DMS53 treated with DMSO at 0.1 percent for 48 hours (cell line): ENCODE measurements around the gene KRTAP5-7.

Experiments used
- DNase-seq: peaks from one replicate; lab custom pipeline; 2025; ENCODE audit not compliant: unreplicated experiment; lab: John Stamatoyannopoulos, UW

Gene KRTAP5-7

DNA sequence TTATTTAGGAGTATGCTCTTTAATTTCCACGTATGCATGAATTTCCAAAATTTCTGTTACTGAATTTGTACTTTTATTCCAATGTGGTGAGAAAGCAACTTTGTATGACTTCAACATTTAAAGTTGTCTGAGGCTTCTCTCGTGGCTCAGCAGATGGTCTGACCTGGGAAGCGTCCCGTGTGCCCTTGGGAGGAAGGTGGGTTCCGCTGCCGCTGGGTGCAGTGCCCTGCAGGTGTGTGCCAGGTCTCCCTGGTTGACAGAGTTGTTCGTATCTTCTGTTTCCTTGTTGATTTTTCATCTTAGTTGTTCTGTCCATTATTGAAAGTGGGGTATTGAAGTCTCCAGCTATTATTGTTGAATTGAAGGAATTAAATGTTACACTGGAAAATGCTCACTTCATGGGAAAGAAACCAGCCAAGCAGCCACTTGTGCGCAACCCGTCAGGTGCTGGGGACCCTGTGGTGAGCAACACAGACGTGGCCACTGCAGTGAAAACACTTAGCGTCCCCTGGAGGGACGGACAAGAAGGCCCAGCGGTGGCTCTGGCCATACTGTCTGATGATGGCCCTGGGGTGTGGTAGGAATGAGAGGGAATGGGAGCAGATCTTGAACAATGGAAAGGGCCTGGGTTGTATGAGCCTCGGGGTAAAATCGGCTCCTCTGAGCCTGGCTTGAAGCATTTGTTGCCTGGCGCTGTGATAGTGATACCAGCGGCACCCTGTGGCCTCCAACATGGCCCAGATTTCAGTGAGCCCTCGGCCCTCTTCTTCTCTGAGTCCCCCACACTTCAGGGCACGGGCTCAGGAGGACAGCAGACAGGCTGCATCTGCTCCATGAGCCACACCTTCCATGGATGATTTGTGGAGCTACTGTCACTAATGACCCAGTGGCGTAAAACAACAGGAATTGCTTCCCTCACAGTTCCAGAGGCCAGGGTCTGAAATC is 31.5 kb upstream of the KRTAP5-7 start:
- no peak for DNase-seq

DNA sequence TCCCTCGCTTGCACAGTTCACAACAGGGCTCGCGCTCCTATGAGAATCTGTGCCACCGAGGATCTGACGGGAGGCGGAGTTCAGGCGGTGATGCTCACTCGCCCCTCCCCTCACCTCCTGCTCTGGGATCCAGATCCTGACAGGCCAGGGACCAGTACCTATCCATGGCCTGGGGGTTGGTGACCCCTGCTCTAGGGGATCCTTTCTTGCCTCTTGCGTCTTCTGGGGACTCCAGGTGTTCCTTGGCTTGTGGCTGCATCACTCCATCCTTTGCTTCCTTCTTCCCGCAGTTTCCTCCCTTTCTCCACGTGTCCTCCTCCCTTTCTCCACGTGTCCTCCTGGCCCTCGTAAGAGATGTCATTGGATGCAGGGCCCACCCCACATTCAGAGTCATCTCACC is 30.6 kb upstream of the KRTAP5-7 start:
- DNase-seq: no peak

GRCh38 chr11:71498091-71498490 is 29.0 kb upstream of the KRTAP5-7 start:
- DNase-seq: no peak

DNA sequence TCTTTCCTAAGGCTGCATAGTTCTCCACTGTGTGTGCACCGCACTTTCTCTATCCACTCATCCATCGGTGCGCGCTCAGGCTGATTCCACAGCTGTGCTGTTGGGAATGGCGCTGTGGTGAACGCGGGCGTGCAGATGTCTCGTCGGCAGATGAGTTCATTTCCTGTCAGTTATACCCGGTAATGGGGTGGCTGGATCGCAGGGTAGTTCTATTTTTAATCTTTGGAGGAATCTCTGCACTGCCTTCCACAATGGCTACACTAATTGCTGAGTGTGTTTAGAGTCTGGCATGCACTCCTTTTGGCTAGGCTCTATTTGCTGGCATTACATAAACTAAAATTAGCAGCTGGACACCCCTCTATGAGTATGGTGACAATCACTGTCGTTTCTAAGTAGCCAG is 27.9 kb upstream of the KRTAP5-7 start:
- DNase-seq: no peak

GRCh38 chr11:71499546-71499945 is 27.5 kb upstream of the KRTAP5-7 start:
- DNase-seq: peak; percentile 10

- DNase-seq: no peak
Observed at GRCh38 chr11:71500601-71501021, 26.5 kb upstream of the KRTAP5-7 start.

- no peak for DNase-seq
Observed at GRCh38 chr11:71501071-71501985, 25.7 kb upstream of the KRTAP5-7 start.

DNA sequence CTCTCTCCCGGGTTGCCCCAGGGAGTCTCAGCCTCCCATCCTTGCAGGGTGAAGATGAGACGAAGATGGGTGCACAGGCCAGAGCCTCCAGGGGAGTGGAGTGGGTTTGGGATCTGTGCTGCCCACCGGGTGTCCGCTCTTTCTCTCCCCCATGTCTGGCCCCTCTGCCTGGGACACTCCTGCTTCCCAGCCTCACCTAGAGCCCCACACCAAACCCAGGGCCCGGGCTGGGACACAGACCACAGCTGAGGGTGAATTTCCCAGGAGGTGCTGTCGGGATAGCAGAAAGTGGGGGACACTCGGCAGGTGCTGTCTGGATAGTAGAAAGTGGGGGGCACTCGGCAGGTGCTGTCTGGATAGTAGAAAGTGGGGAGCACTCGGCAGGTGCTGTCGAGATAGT is 25.0 kb upstream of the KRTAP5-7 start:
- DNase-seq: no peak

GRCh38 chr11:71502871-71503435 is 24.1 kb upstream of the KRTAP5-7 start:
- no peak for DNase-seq

GRCh38 chr11:71504531-71504930 is 22.5 kb upstream of the KRTAP5-7 start:
- DNase-seq: no peak

- no peak for DNase-seq
Observed at GRCh38 chr11:71505001-71505400, 22.1 kb upstream of the KRTAP5-7 start.

GRCh38 chr11:71505781-71506180 is 21.3 kb upstream of the KRTAP5-7 start:
- no peak for DNase-seq

- no peak for DNase-seq
Observed at GRCh38 chr11:71507102-71507501, 20.0 kb upstream of the KRTAP5-7 start.

GRCh38 chr11:71518506-71519471 is 8.3 kb upstream of the KRTAP5-7 start:
- no peak for DNase-seq

GRCh38 chr11:71519546-71519945 is 7.5 kb upstream of the KRTAP5-7 start:
- DNase-seq: no peak

DNA sequence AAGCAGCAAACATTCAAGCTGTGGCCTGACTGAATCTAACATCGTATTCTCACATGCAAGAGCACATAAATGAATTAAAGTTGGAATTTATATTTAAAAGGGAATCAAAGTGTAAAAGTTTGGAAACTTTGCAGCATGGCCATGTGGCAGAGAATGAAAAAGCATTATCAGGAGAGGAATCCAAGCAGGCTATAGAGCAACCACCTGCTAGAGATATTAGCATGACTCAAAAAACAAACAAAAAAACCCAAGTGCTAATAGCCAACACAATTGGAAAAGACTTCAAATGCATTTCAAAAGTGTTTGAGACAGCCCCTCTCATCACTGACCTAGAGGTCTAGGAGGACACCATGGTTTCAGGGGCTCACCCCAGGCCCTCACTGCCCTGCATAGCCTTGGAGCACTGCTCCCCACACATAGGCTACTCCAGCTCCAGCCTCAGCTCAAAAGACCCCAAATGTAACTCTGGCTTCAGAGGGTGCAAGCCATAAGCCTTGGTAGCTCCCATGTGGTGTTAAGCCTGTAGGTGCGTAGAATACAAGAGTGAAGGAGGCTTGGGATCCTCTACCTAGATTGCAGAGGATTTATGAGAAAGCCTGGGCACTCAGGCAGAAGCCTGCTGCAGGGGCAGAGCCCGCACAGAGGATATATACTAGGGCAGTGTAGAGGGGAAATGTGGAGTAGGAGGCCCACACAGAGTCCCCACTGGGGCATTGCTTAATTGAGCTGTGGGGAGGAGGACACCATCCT is 1.7 kb upstream of the KRTAP5-7 start:
- DNase-seq: peak; percentile 81

DNA sequence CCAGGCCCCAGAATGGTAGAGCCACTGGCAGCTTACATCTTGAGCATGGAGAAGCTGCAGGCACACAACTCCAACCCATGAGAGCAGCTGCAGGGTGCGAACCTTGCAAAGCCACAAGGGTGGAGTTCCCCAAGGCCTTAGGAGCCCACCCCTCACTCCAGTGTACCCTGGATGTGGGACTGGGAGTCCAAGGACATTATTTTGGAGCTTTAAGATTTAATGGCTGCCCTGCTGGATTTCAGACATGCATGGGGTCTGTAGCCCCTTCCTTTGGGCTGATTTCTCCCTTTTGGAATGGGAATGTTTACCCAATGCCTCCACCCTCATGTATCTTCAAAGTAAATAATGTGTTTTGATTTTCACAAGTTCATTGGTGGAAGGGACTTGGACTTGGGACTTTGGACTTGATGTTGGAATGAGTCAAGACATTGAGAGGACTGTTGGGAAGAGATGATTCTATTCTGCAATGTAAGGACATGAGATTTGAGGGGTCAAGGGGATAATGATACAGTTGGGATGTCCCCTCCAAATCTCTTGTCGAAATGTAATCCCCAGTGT is 1.1 kb upstream of the KRTAP5-7 start:
- DNase-seq: no peak

DNA sequence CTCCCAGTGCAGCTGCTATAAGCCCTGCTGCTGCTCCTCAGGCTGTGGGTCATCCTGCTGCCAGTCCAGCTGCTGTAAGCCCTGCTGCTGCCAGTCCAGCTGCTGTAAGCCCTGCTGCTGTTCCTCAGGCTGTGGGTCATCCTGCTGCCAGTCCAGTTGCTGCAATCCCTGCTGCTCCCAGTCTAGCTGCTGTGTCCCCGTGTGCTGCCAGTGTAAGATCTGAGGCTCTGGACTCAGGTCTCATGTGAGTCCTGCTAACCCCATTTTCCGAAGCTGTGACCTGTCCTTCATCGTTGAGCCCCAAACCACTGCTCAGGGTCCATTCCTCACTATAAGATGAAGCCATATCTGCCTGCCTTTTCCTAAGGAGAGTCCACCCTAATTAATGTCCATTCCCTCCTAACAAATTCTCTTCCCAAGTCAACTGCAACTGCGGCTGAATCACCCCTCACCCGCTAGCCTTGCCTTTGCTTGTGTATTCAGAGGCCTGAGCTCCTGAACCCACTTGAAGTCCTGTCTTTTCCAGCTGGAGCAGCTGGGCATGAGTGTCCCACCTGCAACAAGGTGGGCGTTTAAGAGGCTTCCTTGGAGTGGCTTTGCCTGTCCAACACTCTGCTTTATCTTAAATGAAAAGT is 626 bp downstream of the KRTAP5-7 start:
- DNase-seq: no peak

DNA sequence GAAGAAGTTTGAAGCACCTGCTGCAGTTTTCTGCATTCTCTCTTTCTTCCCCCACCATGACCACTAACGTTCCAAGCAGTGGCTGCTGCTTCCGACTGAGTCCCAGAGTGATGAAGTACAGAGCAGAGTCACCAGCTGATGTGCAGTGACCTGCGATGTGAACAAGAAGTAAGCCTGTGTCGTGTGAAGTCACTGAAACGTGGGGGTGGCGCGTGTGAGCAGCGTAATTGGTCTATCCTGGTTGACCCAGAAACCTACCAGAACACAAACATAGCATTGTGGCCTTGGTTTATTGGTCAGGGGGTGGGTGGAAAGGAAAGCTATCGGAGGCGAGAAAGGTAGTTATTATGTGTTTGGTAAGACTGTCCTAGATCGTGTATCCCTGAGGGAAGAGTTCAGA is 3.5 kb downstream of the KRTAP5-7 start:
- DNase-seq: no peak
